ENCODE results near the gene TAF7L.

The TAF7L gene

GRCh38 chrX:101220662-101221260, 70.4 kb downstream of the TAF7L start:
- TF ChIP-seq REST (IDR thresholded peaks at IDR 0.05; ENCODE audit: low read depth) (no peak), NFIC (IDR thresholded peaks at IDR 0.05) (no peak), TAF1 (IDR thresholded peaks at IDR 0.05; ENCODE audit: low read depth) (no peak), EP300 (IDR thresholded peaks at IDR 0.05; ENCODE audit: borderline replicate concordance) (no peak), FOXM1 (IDR thresholded peaks at IDR 0.05; ENCODE audit: borderline replicate concordance, low read depth) (no peak), CEBPB (IDR thresholded peaks at IDR 0.05) (no peak), CREB1 (IDR thresholded peaks at IDR 0.05; ENCODE audit: low read depth) (no peak), TEAD4 (IDR thresholded peaks at IDR 0.05) (no peak), MAX (IDR thresholded peaks at IDR 0.05) (no peak), TCF12 (IDR thresholded peaks at IDR 0.05; ENCODE audit: low read depth) (no peak), RAD21 (IDR thresholded peaks at IDR 0.05; ENCODE audit: low read depth) (no peak)

GRCh38 chrX:101219864-101220346, 71.2 kb downstream of the TAF7L start:
- TF ChIP-seq REST (IDR thresholded peaks at IDR 0.05; ENCODE audit: low read depth): no peak
- TF ChIP-seq NFIC (IDR thresholded peaks at IDR 0.05): no peak
- no peak for TF ChIP-seq CREB1 (IDR thresholded peaks at IDR 0.05; ENCODE audit: low read depth)

GRCh38 chrX:101219116-101219863, 71.8 kb downstream of the TAF7L start, which contains the start of gene DRP2:
Gene DRP2 (plus strand): TSS chrX:101219786. CDS start chrX:101231648, 11,862 bp downstream.
- TF ChIP-seq ZBTB7A (IDR thresholded peaks at IDR 0.05; ENCODE audit: low read depth) (no peak), REST (IDR thresholded peaks at IDR 0.05; ENCODE audit: low read depth) (no peak), TCF12 (IDR thresholded peaks at IDR 0.05; ENCODE audit: low read depth) (no peak), TEAD4 (IDR thresholded peaks at IDR 0.05) (no peak), MAX (IDR thresholded peaks at IDR 0.05) (no peak), USF1 (IDR thresholded peaks at IDR 0.05) (no peak), TAF1 (IDR thresholded peaks at IDR 0.05; ENCODE audit: low read depth) (no peak), FOXM1 (IDR thresholded peaks at IDR 0.05; ENCODE audit: borderline replicate concordance, low read depth) (no peak), RAD21 (IDR thresholded peaks at IDR 0.05; ENCODE audit: low read depth) (no peak), EGR1 (IDR thresholded peaks at IDR 0.05) (no peak), CREB1 (IDR thresholded peaks at IDR 0.05; ENCODE audit: low read depth) (no peak), YY1 (IDR thresholded peaks at IDR 0.05; ENCODE audit: low read depth) (no peak), EP300 (IDR thresholded peaks at IDR 0.05; ENCODE audit: borderline replicate concordance) (no peak), CEBPB (IDR thresholded peaks at IDR 0.05) (no peak), NFIC (IDR thresholded peaks at IDR 0.05) (no peak)
